ENCODE data around the gene DLG1. TPM values are rescaled to one million over a fixed set of nuclear protein-coding genes. Genes with fewer than 3 reads are reported as not detected.

The DLG1 gene
- total and polyA plus RNA-seq, 2 of the 4 experiments (the other 2 are of a cell fraction): 21.2 to 57.7 TPM

GRCh38 chr3:197024881-197025735 is 273.3 kb downstream of the DLG1 start:
- CTCF ChIA-PET: no interaction called here
- Histone ChIP-seq H3K23ac (ENCODE audit: low read depth, low read length) (no peak overlapping the region), H4K20me1 (ENCODE audit: insufficient read depth, low read length) (no peaks in the 10 kb centered on the region), H3K4me3 (ENCODE audit: insufficient read depth, low read depth, low read length) (no peak overlapping the region), H3K56ac (ENCODE audit: extremely low read depth, insufficient read depth, low read length) (no peak overlapping the region), H2BK15ac (ENCODE audit: low read depth, low read length) (no peak overlapping the region), H3K27me3 (ENCODE audit: control insufficient read depth, insufficient read depth, low read length) (peaks cover 55% of the 10 kb centered on the region), H4K8ac (ENCODE audit: low read depth in 2 of 2, low read length in 2 of 2) (no peak overlapping the region), H2BK120ac (ENCODE audit: low read depth, low read length) (no peak overlapping the region), H3K79me1 (ENCODE audit: low read depth in 1 of 2, low read length in 2 of 2) (no peaks in the 10 kb centered on the region), H4K5ac (ENCODE audit: low read depth, low read length) (no peak overlapping the region), H3K14ac (replicated peaks; ENCODE audit: low read depth, low read length) (no peak overlapping the region), H2AK5ac (ENCODE audit: low read depth, low read length) (no peak overlapping the region), H4K91ac (ENCODE audit: insufficient read depth, low read depth, low read length) (no peak overlapping the region), H2AFZ (replicated peaks; ENCODE audit: low read length, poor library complexity) (no peak overlapping the region), H3K4ac (ENCODE audit: low read depth, low read length) (no peak overlapping the region), H3K9me3 (ENCODE audit: control insufficient read depth, insufficient read depth, low read length) (no peaks in the 10 kb centered on the region), H2AK9ac (replicated peaks; ENCODE audit: low read depth, low read length, poor library complexity) (no peak overlapping the region), H3K9ac (ENCODE audit: low read depth, low read length) (no peak overlapping the region), H3K36me3 (ENCODE audit: control insufficient read depth, insufficient read depth, low read length) (no peaks in the 10 kb centered on the region), H3K27ac (ENCODE audit: insufficient read depth, low read length) (no peak overlapping the region), H3K4me1 (ENCODE audit: control insufficient read depth, insufficient read depth, low read length) (no peaks in the 10 kb centered on the region), H3K4me2 (ENCODE audit: low read depth, low read length) (no peak overlapping the region), H2BK20ac (ENCODE audit: low read depth, low read length) (no peak overlapping the region), H3K18ac (ENCODE audit: low read depth, low read length) (no peak overlapping the region), H2BK5ac (ENCODE audit: low read depth, low read length, poor library complexity, severe bottlenecking) (no peak overlapping the region), H3K9me1 (ENCODE audit: insufficient read depth, low read length) (no peaks in the 10 kb centered on the region)
- in situ Hi-C loops (cut with MboI; ENCODE audit: low sequenced_read_pairs): no loop called here
- 84% methylated on average over 13 of the region's 28 CpGs; no CpG with 5 or more reads in 1 of the 2 experiments for WGBS, 2 experiments (ENCODE audit: extremely low coverage in 2 of 2, insufficient read length in 1 of 2)
- dilution Hi-C loops (cut with HindIII; ENCODE audit: low sequenced_read_pairs, unreplicated experiment): no loop called here
- ATAC-seq (ENCODE audit: low read depth) (no peak), DNase-seq (no peak)
- BruUV-seq (replicated peaks): no TSS peak
- intact Hi-C loops (cut with micrococcal nuclease): no loop called here
- POLR2A ChIA-PET (ENCODE audit: unreplicated experiment): no interaction called here
- no peak for TF ChIP-seq MAFK (IDR thresholded peaks at IDR 0.05; ENCODE audit: low read depth, low read length)
- no peak for TF ChIP-seq USF2 (IDR thresholded peaks at IDR 0.05; ENCODE audit: low read depth, low read length)
- TF ChIP-seq RCOR1 (IDR thresholded peaks at IDR 0.05; ENCODE audit: insufficient replicate concordance, low read length): no peak
- TF ChIP-seq CTCF (conservative IDR thresholded peaks at IDR 0.05; ENCODE audit: low read depth, low read length): no peak

Data from IMR-90 (cell line).